Type B pancreatic cell (in vitro differentiated cells): ENCODE data around the gene DPP10. TPM values are rescaled to one million over a fixed set of nuclear protein-coding genes. Genes with fewer than 3 reads are reported as not detected.

Source experiments
- DNase-seq: peaks from one replicate; pipeline ENCODE4 v3.0.0; 2021; ENCODE audit warnings: mixed read lengths; ENCODE audit not compliant: unreplicated experiment; ENCODE audit errors: extremely low spot score
- H3K27ac Mint-ChIP-seq: 2 replicates; pipeline ENCODE4 v1.8.0; 2021; ENCODE audit warnings: mild to moderate bottlenecking, mixed read lengths
- H3K27me3 Mint-ChIP-seq: 2 replicates; pipeline ENCODE4 v1.8.0; 2021; ENCODE audit warnings: mixed read lengths
- H3K36me3 Mint-ChIP-seq: 2 replicates; pipeline ENCODE4 v1.8.0; 2021; ENCODE audit warnings: mixed read lengths
- H3K4me1 Mint-ChIP-seq: one replicate; pipeline ENCODE4 v1.8.0; 2021; ENCODE audit warnings: mixed read lengths; ENCODE audit not compliant: unreplicated experiment
- H3K4me3 Mint-ChIP-seq: 2 replicates; pipeline ENCODE4 v1.8.0; 2021; ENCODE audit warnings: mild to moderate bottlenecking, mixed read lengths
- H3K9me3 Mint-ChIP-seq: 2 replicates; pipeline ENCODE4 v1.8.0; 2021; ENCODE audit warnings: mixed read lengths
- CTCF ChIP-seq: fragments of 200-600 bp; sonication (generic); conservative IDR thresholded peaks from 2 replicates; pipeline ENCODE4 v1.5.0; 2021; ENCODE audit warnings: antibody characterized with exemption, mild to moderate bottlenecking
- total RNA-seq: library from RNA; stranded (reverse); gene quantifications from 2 replicates; pipeline ENCODE4 v1.2.1, GENCODE V29; 2021; ENCODE audit warnings: low replicate concordance

DPP10 gene
- total RNA-seq, 1 donor from 2014 or later: 8.8 TPM

- H3K4me1 Mint-ChIP-seq: no peaks in the 10 kb centered on the region
- H3K9me3 Mint-ChIP-seq: peaks cover 3% of the 10 kb centered on the region
These were observed 17.7 kb upstream of the DPP10 start for GRCh38 chr2:114424699-114425098.

GRCh38 chr2:114426756-114427155, 15.7 kb upstream of the DPP10 start:
- peaks cover 3% of the 10 kb centered on the region for H3K9me3 Mint-ChIP-seq
- H3K4me3 Mint-ChIP-seq: no peak overlapping the region
- H3K27ac Mint-ChIP-seq: no peak overlapping the region
- H3K27me3 Mint-ChIP-seq: no peaks in the 10 kb centered on the region
- no peaks in the 10 kb centered on the region for H3K4me1 Mint-ChIP-seq
- DNase-seq: no peak
- no peak for TF ChIP-seq CTCF
- no peaks in the 10 kb centered on the region for H3K36me3 Mint-ChIP-seq

More at GRCh38 chr2:114424699-114425098, 17.7 kb upstream of the DPP10 start:
- H3K27me3 Mint-ChIP-seq: no peaks in the 10 kb centered on the region
- TF ChIP-seq CTCF: no peak
- H3K36me3 Mint-ChIP-seq: no peaks in the 10 kb centered on the region
- H3K4me3 Mint-ChIP-seq: no peak overlapping the region
- H3K27ac Mint-ChIP-seq: no peak overlapping the region
- no peak for DNase-seq

- Mint-ChIP-seq H3K4me3 (no peak overlapping the region), H3K4me1 (no peaks in the 10 kb centered on the region), H3K27me3 (peaks cover 4% of the 10 kb centered on the region), H3K27ac (no peak overlapping the region), H3K36me3 (no peaks in the 10 kb centered on the region), H3K9me3 (no peaks in the 10 kb centered on the region)
- no peak for DNase-seq
- no peak for TF ChIP-seq CTCF
These were observed 6.1 kb upstream of the DPP10 start for GRCh38 chr2:114436329-114436728.

- Mint-ChIP-seq H3K9me3 (no peaks in the 10 kb centered on the region), H3K36me3 (no peaks in the 10 kb centered on the region), H3K4me3 (no peak overlapping the region), H3K4me1 (no peaks in the 10 kb centered on the region), H3K27ac (no peak overlapping the region), H3K27me3 (peaks cover 6% of the 10 kb centered on the region)
- DNase-seq: no peak
- TF ChIP-seq CTCF: no peak
These were observed 4.1 kb downstream of the DPP10 start for GRCh38 chr2:114446571-114446970.

DNA sequence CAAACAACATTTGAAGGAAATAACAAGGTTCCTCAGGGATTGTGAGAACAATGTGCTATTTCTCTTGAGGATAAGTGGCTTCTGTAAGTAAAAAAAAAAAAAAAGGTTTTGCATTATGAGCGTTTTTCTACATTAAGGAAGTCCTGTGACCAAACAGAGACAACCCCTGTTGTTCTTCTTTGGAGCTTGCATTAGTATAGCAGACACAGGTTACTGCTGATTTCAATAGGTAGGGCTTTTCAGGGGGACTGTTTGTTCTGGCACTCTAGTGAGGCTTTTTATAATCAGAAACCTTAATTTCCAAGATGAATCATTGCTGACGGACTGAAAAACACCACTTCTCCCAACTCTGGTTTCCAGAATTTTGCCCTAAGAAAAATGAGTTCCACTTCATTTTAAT, 8.2 kb downstream of the DPP10 start:
- no peaks in the 10 kb centered on the region for H3K4me1 Mint-ChIP-seq
- H3K27me3 Mint-ChIP-seq: no peaks in the 10 kb centered on the region
- no peaks in the 10 kb centered on the region for H3K36me3 Mint-ChIP-seq
- H3K27ac Mint-ChIP-seq: no peak overlapping the region
- DNase-seq: no peak
- no peaks in the 10 kb centered on the region for H3K9me3 Mint-ChIP-seq
- TF ChIP-seq CTCF: no peak
- H3K4me3 Mint-ChIP-seq: no peak overlapping the region

- TF ChIP-seq CTCF: no peak
- Mint-ChIP-seq H3K36me3 (no peaks in the 10 kb centered on the region), H3K27ac (no peak overlapping the region), H3K4me3 (no peak overlapping the region), H3K4me1 (no peaks in the 10 kb centered on the region), H3K27me3 (no peaks in the 10 kb centered on the region), H3K9me3 (no peaks in the 10 kb centered on the region)
- DNase-seq: no peak
These were observed 14.1 kb downstream of the DPP10 start for GRCh38 chr2:114456566-114456965.
